Measurements from ENCODE around the gene ABT1.
A peak's percentile ranks its signal among the peaks of the same experiment; 100 is the strongest.

The ABT1 gene

GRCh38 chr6:26570027-26570809 is 26.5 kb upstream of the ABT1 start:
- Histone ChIP-seq H3K4me3 (replicated peaks; ENCODE audit: insufficient read depth, low read length) (no peak overlapping the region), H3K27me3 (ENCODE audit: insufficient read depth, poor library complexity, severe bottlenecking) (no peaks in the 10 kb centered on the region), H3K27ac (replicated peaks) (no peak overlapping the region)
- TF ChIP-seq SPI1 (IDR thresholded peaks at IDR 0.05; ENCODE audit: borderline replicate concordance, low read depth) (no peak), REST (IDR thresholded peaks at IDR 0.05; ENCODE audit: insufficient replicate concordance, low read depth) (no peak), POLR2AphosphoS5 (IDR thresholded peaks at IDR 0.05; ENCODE audit: low read depth) (no peak), CTCF (IDR thresholded peaks at IDR 0.05; ENCODE audit: insufficient read depth, low read length) (no peak), GABPA (IDR thresholded peaks at IDR 0.05; ENCODE audit: low read depth) (no peak)
- no peak for DNase-seq (ENCODE audit: low read depth in 1 of 2, low spot score in 1 of 2)

- Histone ChIP-seq H3K27me3 (ENCODE audit: insufficient read depth, poor library complexity, severe bottlenecking) (no peaks in the 10 kb centered on the region), H3K4me3 (replicated peaks; ENCODE audit: insufficient read depth, low read length) (peak overlapping the region; percentile 55), H3K27ac (replicated peaks) (peak overlapping the region; percentile 64)
- DNase-seq (ENCODE audit: low read depth in 1 of 2, low spot score in 1 of 2), result peak in 1 of 2 experiments; percentile 63
- TF ChIP-seq POLR2AphosphoS5 (IDR thresholded peaks at IDR 0.05; ENCODE audit: low read depth), result no peak
- peak; percentile 24; the same call in 1 of the 2 replicates for TF ChIP-seq SPI1 (IDR thresholded peaks at IDR 0.05; ENCODE audit: borderline replicate concordance, low read depth)
- no peak for TF ChIP-seq GABPA (IDR thresholded peaks at IDR 0.05; ENCODE audit: low read depth)
- no peak for TF ChIP-seq CTCF (IDR thresholded peaks at IDR 0.05; ENCODE audit: insufficient read depth, low read length)
These were observed 25.0 kb upstream of the ABT1 start for GRCh38 chr6:26571592-26572296.

GRCh38 chr6:26575494-26575939 is 21.2 kb upstream of the ABT1 start:
- TF ChIP-seq SPI1 (IDR thresholded peaks at IDR 0.05; ENCODE audit: borderline replicate concordance, low read depth), result no peak
- no peak for TF ChIP-seq GABPA (IDR thresholded peaks at IDR 0.05; ENCODE audit: low read depth)
- TF ChIP-seq REST (IDR thresholded peaks at IDR 0.05; ENCODE audit: insufficient replicate concordance, low read depth), result no peak
- no peak for TF ChIP-seq POLR2AphosphoS5 (IDR thresholded peaks at IDR 0.05; ENCODE audit: low read depth)
- peak in 1 of 2 experiments; percentile 9 for DNase-seq (ENCODE audit: low read depth in 1 of 2, low spot score in 1 of 2)

GRCh38 chr6:26576407-26576843 is 20.3 kb upstream of the ABT1 start:
- TF ChIP-seq SPI1 (IDR thresholded peaks at IDR 0.05; ENCODE audit: borderline replicate concordance, low read depth), result peak; percentile 63; the same call in 1 of the 2 replicates
- no peak for TF ChIP-seq POLR2AphosphoS5 (IDR thresholded peaks at IDR 0.05; ENCODE audit: low read depth)
- TF ChIP-seq REST (IDR thresholded peaks at IDR 0.05; ENCODE audit: insufficient replicate concordance, low read depth), result no peak
- DNase-seq (ENCODE audit: low read depth in 1 of 2, low spot score in 1 of 2), result peak in 1 of 2 experiments; percentile 47
- Histone ChIP-seq H3K27me3 (ENCODE audit: insufficient read depth, poor library complexity, severe bottlenecking) (no peaks in the 10 kb centered on the region), H3K4me3 (replicated peaks; ENCODE audit: insufficient read depth, low read length) (no peak overlapping the region), H3K27ac (replicated peaks) (peak overlapping the region; percentile 58)

More at GRCh38 chr6:26575494-26575939, 21.2 kb upstream of the ABT1 start:
- no peak overlapping the region for H3K27ac ChIP-seq (replicated peaks)
- no peaks in the 10 kb centered on the region for H3K27me3 ChIP-seq (ENCODE audit: insufficient read depth, poor library complexity, severe bottlenecking)
- H3K4me3 ChIP-seq (replicated peaks; ENCODE audit: insufficient read depth, low read length), result no peak overlapping the region
